HCT116 (cell line): ENCODE data around the gene C11orf21. TPM values are rescaled to one million over a fixed set of nuclear protein-coding genes. Genes with fewer than 3 reads are reported as not detected.

Source experiments
- ATAC-seq: fragments of 200-7000 bp; cut with Tn5 transposase; 2 replicates; pipeline ENCODE4 v1.9.1; 2020; ENCODE audit warnings: mild to moderate bottlenecking, moderate library complexity
- BruUV-seq: library from RNA; stranded (reverse); fragments of 400-500 nt; replicated peaks from 2 replicates; lab custom pipeline; 2021; lab: Mats Ljungman, UMichigan
- CTCF ChIA-PET: fragments of 300-600 bp; sonication (Branson Sonifier 250); formaldehyde crosslinking; loops from one replicate; lab custom pipeline; 2021; ENCODE audit warnings: antibody characterized with exemption; lab: Charles Lee
- POLR2A ChIA-PET: fragments of 300-600, 350-600 bp; sonication (Branson Sonifier 250); formaldehyde crosslinking; loops from one replicate; lab custom pipeline; 2021; ENCODE audit warnings: antibody characterized with exemption; lab: Charles Lee
- RAD21 ChIA-PET, 2 experiments: fragments of 300-600 bp; sonication (Branson Sonifier 250); formaldehyde crosslinking; loops; one replicate each; lab custom pipeline; 2023; ENCODE audit warnings: low total read pairs in 2 of 2; ENCODE audit not compliant: uncharacterized antibody in 2 of 2, unreplicated experiment in 2 of 2, low non-redundant PET in 1 of 2; lab: Charles Lee
- DNase-seq: peaks from one replicate; pipeline ENCODE4 v3.0.0-alpha.2; 2010; ENCODE audit warnings: low read depth, low spot score
- H2AFZ ChIP-seq: fragments of 200-600 bp; shearing (Covaris generic), sonication (generic); 2 replicates; pipeline ENCODE4 v1.6.1; 2017; ENCODE audit warnings: low read depth, mixed run types, mixed read lengths, antibody characterized with exemption, low read length; ENCODE audit not compliant: poor library complexity, severe bottlenecking
- H3K27ac ChIP-seq: 2 replicates; pipeline ENCODE4 v1.5.1; 2012; ENCODE audit warnings: low read depth, low read length
- H3K27me3 ChIP-seq: fragments of 200-600 bp; sonication (generic); 2 replicates; pipeline ENCODE4 v1.6.1; 2016; ENCODE audit warnings: mixed run types, low read length, mixed read lengths; ENCODE audit not compliant: insufficient read depth
- H3K36me3 ChIP-seq, 2 experiments: fragments of 200-500 bp in 1 of 2; fragments of 200-600 bp in 1 of 2; sonication (Bioruptor generic) in 1 of 2; sonication (generic) in 1 of 2; 2 replicates each; pipeline versions ENCODE4 v1.5.1 to v1.6.1; 2014 to 2016; ENCODE audit warnings: low read length in 2 of 2, inconsistent platforms in 1 of 2, mixed read lengths in 1 of 2, mixed run types in 1 of 2; ENCODE audit not compliant: insufficient read depth in 2 of 2, control insufficient read depth in 1 of 2
- H3K4me1 ChIP-seq, 2 experiments: fragments of 200-600 bp in 1 of 2; sonication (generic) in 1 of 2; 2 replicates each; pipeline versions ENCODE4 v1.5.1 to v1.6.1; 2012 to 2017; ENCODE audit warnings: low read length in 2 of 2, inconsistent platforms in 1 of 2, mild to moderate bottlenecking in 1 of 2, mixed read lengths in 1 of 2, mixed run types in 1 of 2, moderate library complexity in 1 of 2; ENCODE audit not compliant: insufficient read depth in 2 of 2, control insufficient read depth in 1 of 2
- H3K4me2 ChIP-seq: fragments of 200-600 bp; sonication (generic); 2 replicates; pipeline ENCODE4 v1.6.1; 2017; ENCODE audit warnings: mixed run types, low read length, mixed read lengths
- H3K4me3 ChIP-seq, 2 experiments: fragments of 200-600 bp in 1 of 2; sonication (generic) in 1 of 2; replicated peaks in 1 of 2; 2 replicates each; pipeline ENCODE4 v1.5.1; 2011 to 2016; ENCODE audit warnings: low read length in 2 of 2, control low read depth in 1 of 2, low read depth in 1 of 2, mild to moderate bottlenecking in 1 of 2, mixed read lengths in 1 of 2, mixed run types in 1 of 2
- H3K79me2 ChIP-seq: fragments of 200-600 bp; sonication (generic); 2 replicates; pipeline ENCODE4 v1.6.1; 2017; ENCODE audit warnings: mild to moderate bottlenecking, mixed run types, low read length, moderate library complexity, mixed read lengths; ENCODE audit not compliant: insufficient read depth
- H3K9ac ChIP-seq: fragments of 200-600 bp; sonication (generic); 2 replicates; pipeline ENCODE4 v1.6.1; 2016; ENCODE audit warnings: low read length, mixed read lengths
- H3K9me2 ChIP-seq: fragments of 200-600 bp; sonication (generic), shearing (Covaris generic); 2 replicates; pipeline ENCODE4 v1.6.1; 2017; ENCODE audit warnings: mixed run types, mild to moderate bottlenecking, moderate library complexity; ENCODE audit not compliant: insufficient read depth
- H3K9me3 ChIP-seq, 2 experiments: fragments of 200-500 bp in 1 of 2; fragments of 200-600 bp in 1 of 2; sonication (Bioruptor generic) in 1 of 2; sonication (generic) in 1 of 2; 2 replicates each; pipeline ENCODE4 v1.6.1; 2014 to 2017; ENCODE audit warnings: low read length in 2 of 2, mixed read lengths in 2 of 2, inconsistent platforms in 1 of 2, low read depth in 1 of 2, mild to moderate bottlenecking in 1 of 2, mixed run types in 1 of 2, moderate library complexity in 1 of 2; ENCODE audit not compliant: control insufficient read depth in 1 of 2, insufficient read depth in 1 of 2
- H4K20me1 ChIP-seq: fragments of 200-600 bp; sonication (generic), shearing (Covaris generic); 2 replicates; pipeline ENCODE4 v1.6.1; 2017; ENCODE audit warnings: mixed run types, mild to moderate bottlenecking, moderate library complexity; ENCODE audit not compliant: insufficient read depth
- ATF3 ChIP-seq: IDR thresholded peaks from 2 replicates; pipeline ENCODE4 v1.6.1; 2012
- EGR1 ChIP-seq: IDR thresholded peaks from 2 replicates; pipeline ENCODE4 v1.6.1; 2012; ENCODE audit warnings: low read depth
- ELF1 ChIP-seq: IDR thresholded peaks from 2 replicates; pipeline ENCODE4 v1.6.1; 2012; ENCODE audit warnings: low read depth, borderline replicate concordance
- EZH2phosphoT487 ChIP-seq: fragments of 200-600 bp; IDR thresholded peaks from 2 replicates; pipeline ENCODE4 v1.6.1; 2018; ENCODE audit warnings: antibody characterized with exemption, borderline replicate concordance
- FOSL1 ChIP-seq: IDR thresholded peaks from 2 replicates; pipeline ENCODE4 v1.6.1; 2012; ENCODE audit warnings: low read depth
- POLR2A ChIP-seq: IDR thresholded peaks from 2 replicates; pipeline ENCODE4 v1.7.0; 2011; ENCODE audit warnings: borderline replicate concordance; ENCODE audit not compliant: insufficient read depth, insufficient read length; ENCODE audit errors: extremely low read depth
- POLR2AphosphoS5 ChIP-seq: IDR thresholded peaks from 2 replicates; pipeline ENCODE4 v1.6.1; 2011; ENCODE audit warnings: mild to moderate bottlenecking, low read depth, low read length, moderate library complexity
- REST ChIP-seq: IDR thresholded peaks from 2 replicates; pipeline ENCODE4 v1.6.1; 2012; ENCODE audit warnings: low read depth
- SIN3A ChIP-seq: IDR thresholded peaks from 2 replicates; pipeline ENCODE4 v1.6.1; 2012; ENCODE audit warnings: low read depth
- SP1 ChIP-seq: IDR thresholded peaks from 2 replicates; pipeline ENCODE4 v1.6.1; 2012; ENCODE audit warnings: low read depth
- SRF ChIP-seq: IDR thresholded peaks from 2 replicates; pipeline ENCODE4 v1.6.1; 2012; ENCODE audit warnings: low read depth
- TCF7L2 ChIP-seq: IDR thresholded peaks from 2 replicates; pipeline ENCODE4 v1.7.0; 2011; ENCODE audit warnings: borderline replicate concordance, inconsistent platforms; ENCODE audit not compliant: insufficient read depth, insufficient read length; ENCODE audit errors: extremely low read depth
- YY1 ChIP-seq: IDR thresholded peaks from 2 replicates; pipeline ENCODE4 v1.6.1; 2011; ENCODE audit warnings: low read length, low read depth, moderate library complexity, mild to moderate bottlenecking; ENCODE audit not compliant: insufficient replicate concordance; ENCODE audit errors: extremely low read depth
- ZBTB33 ChIP-seq: IDR thresholded peaks from 2 replicates; pipeline ENCODE4 v1.6.1; 2011; ENCODE audit warnings: mild to moderate bottlenecking, low read length, moderate library complexity; ENCODE audit not compliant: insufficient replicate concordance; ENCODE audit errors: extremely low read depth
- ZFX ChIP-seq: fragments of 450-650 bp; IDR thresholded peaks from 2 replicates; pipeline ENCODE4 v1.6.1; 2017
- ZNF274 ChIP-seq: fragments of 200-500 bp; sonication (Bioruptor generic); IDR thresholded peaks from 2 replicates; pipeline ENCODE4 v1.6.1; 2014; ENCODE audit warnings: mild to moderate bottlenecking, low read depth, low read length, inconsistent platforms
- intact Hi-C: fragments of 100-400 bp; cut with micrococcal nuclease; formaldehyde crosslinking; loops from 2 replicates; pipeline ENCODE4 v1.10.0; 2022
- total RNA-seq: library from RNA; stranded (reverse); gene quantifications from one replicate; pipeline ENCODE4 v1.2.1, GENCODE V29; 2021; ENCODE audit not compliant: unreplicated experiment

C11orf21 gene
- total RNA-seq, 1 experiment from 2014 or later, result not detected

- ATAC-seq (0 out of 2 replicates have a peak, but pooled peaks have one; percentile 47), DNase-seq (no peak)
- peaks cover 0 to 6% of the 10 kb centered on the region in 2 experiments; a peak in 2 of 4 replicates for H3K4me1 ChIP-seq
- no peak overlapping the region for H3K4me2 ChIP-seq
- no peaks in the 10 kb centered on the region; a peak in 1 of 4 replicates for H3K9me3 ChIP-seq
- no peak overlapping the region for H3K9ac ChIP-seq
- CTCF ChIA-PET, result interaction anchor here (1.0 kb wide), 1 partner anchor 20 kb away, joined by 4 read pairs; no protein-coding TSS in a partner anchor
- intact Hi-C loops, result no loop called here
- H2AFZ ChIP-seq, result no peak overlapping the region
- H3K36me3 ChIP-seq, result no peaks in the 10 kb centered on the region
- H3K9me2 ChIP-seq, result no peaks in the 10 kb centered on the region
- no peak overlapping the region for H3K27ac ChIP-seq
- no peak overlapping the region for H3K4me3 ChIP-seq
- H4K20me1 ChIP-seq, result no peaks in the 10 kb centered on the region
- H3K27me3 ChIP-seq, result 0 out of 2 replicates have a peak, but pooled peaks cover 3% of the 10 kb centered on the region
- RAD21 ChIA-PET, result no interaction called here
- H3K79me2 ChIP-seq, result no peaks in the 10 kb centered on the region
- TF ChIP-seq ATF3 (no peak), SIN3A (no peak), ZFX (no peak), ELF1 (no peak), SP1 (no peak), EZH2phosphoT487 (no peak), ZBTB33 (no peak), TCF7L2 (no peak), YY1 (no peak), ZNF274 (no peak), POLR2A (no peak), POLR2AphosphoS5 (no peak), FOSL1 (no peak), EGR1 (no peak), SRF (no peak), REST (no peak)
- TF ChIP-seq, all 23 proteins: peak for 0
- POLR2A ChIA-PET, result no interaction called here
- BruUV-seq, result no TSS peak
These were observed 24.0 kb upstream of the C11orf21 start for GRCh38 chr11:2325719-2326118.
